PC-9 (cell line): Measurements from ENCODE around the gene NLK. TPM values are rescaled to one million over a fixed set of nuclear protein-coding genes. Genes with fewer than 3 reads are reported as not detected.
"Not testable (repeated sequence)": the region's sequence is repeated elsewhere in the genome, so short reads cannot be mapped to it uniquely, and the experiment has no call there.

Experiments used
- BruUV-seq: library from RNA; stranded (reverse); fragments of 400-500 nt; replicated peaks from 2 replicates; lab custom pipeline; 2021; lab: Mats Ljungman, UMichigan
- CTCF ChIA-PET: fragments of 300-600 bp; sonication (Branson Sonifier 250); formaldehyde crosslinking; loops from one replicate; lab custom pipeline; 2022; ENCODE audit warnings: antibody characterized with exemption; lab: Charles Lee
- POLR2A ChIA-PET: fragments of 300-600 bp; sonication (Branson Sonifier 250); formaldehyde crosslinking; loops from one replicate; lab custom pipeline; 2022; ENCODE audit warnings: antibody characterized with exemption; ENCODE audit not compliant: unreplicated experiment; lab: Charles Lee
- DNase-seq, 2 experiments: peaks; one replicate each; pipeline versions ENCODE4 v3.0.0 to v3.0.0-alpha.2; 2015 to 2022; ENCODE audit warnings: mixed read lengths in 1 of 2
- H2AFZ ChIP-seq: fragments of 200-600 bp; sonication (generic); 2 replicates; pipeline ENCODE4 v1.8.1; 2017; ENCODE audit warnings: antibody characterized with exemption
- H3F3A ChIP-seq: fragments of 200-600 bp; sonication (generic); 2 replicates; pipeline ENCODE4 v1.8.1; 2017; ENCODE audit warnings: antibody characterized with exemption, mild to moderate bottlenecking, low read depth; ENCODE audit not compliant: insufficient read depth
- H3K27ac ChIP-seq: fragments of 200-600 bp; sonication (generic); 2 replicates; pipeline ENCODE4 v1.6.1; 2016; ENCODE audit warnings: mixed run types
- H3K27me3 ChIP-seq: fragments of 200-600 bp; sonication (generic); 2 replicates; pipeline ENCODE4 v1.6.1; 2016; ENCODE audit warnings: low read depth, mixed run types; ENCODE audit not compliant: insufficient read depth
- H3K36me3 ChIP-seq: fragments of 200-600 bp; sonication (generic); 2 replicates; pipeline ENCODE4 v1.6.1; 2016; ENCODE audit warnings: low read depth, mixed run types
- H3K4me1 ChIP-seq: fragments of 200-600 bp; sonication (generic); replicated peaks from 2 replicates; pipeline ENCODE4 v1.6.1; 2016; ENCODE audit warnings: mixed run types; ENCODE audit not compliant: insufficient read depth
- H3K4me2 ChIP-seq: fragments of 200-600 bp; sonication (generic); 2 replicates; pipeline ENCODE4 v1.6.1; 2017; ENCODE audit warnings: mixed run types
- H3K4me3 ChIP-seq: fragments of 200-600 bp; sonication (generic); 2 replicates; pipeline ENCODE4 v1.6.1; 2016; ENCODE audit warnings: mixed run types
- H3K79me2 ChIP-seq: fragments of 200-600 bp; sonication (generic); 2 replicates; pipeline ENCODE4 v1.6.1; 2017; ENCODE audit warnings: low read depth, mixed run types
- H3K9me2 ChIP-seq: fragments of 200-600 bp; sonication (generic); 2 replicates; pipeline ENCODE4 v1.8.1; 2017; ENCODE audit warnings: mild to moderate bottlenecking; ENCODE audit not compliant: insufficient read depth
- H3K9me3 ChIP-seq: fragments of 200-600 bp; sonication (generic); 2 replicates; pipeline ENCODE4 v1.8.1; 2016; ENCODE audit warnings: low read depth; ENCODE audit not compliant: insufficient read depth
- H4K20me1 ChIP-seq: fragments of 200-600 bp; sonication (generic); 2 replicates; pipeline ENCODE4 v1.8.1; 2017; ENCODE audit not compliant: insufficient read depth
- CTCF ChIP-seq: fragments of 200-600 bp; sonication (generic); conservative IDR thresholded peaks from 2 replicates; pipeline ENCODE4 v1.6.1; 2017; ENCODE audit warnings: mixed run types, antibody characterized with exemption, mild to moderate bottlenecking, moderate library complexity
- EZH2 ChIP-seq: fragments of 200-600 bp; sonication (generic); IDR thresholded peaks from 2 replicates; pipeline ENCODE4 v1.8.0; 2017; ENCODE audit warnings: antibody characterized with exemption, low read depth
- intact Hi-C: fragments of 100-400 bp; cut with micrococcal nuclease; formaldehyde crosslinking; loops from one replicate; pipeline ENCODE4 v1.10.0; 2022; ENCODE audit not compliant: unreplicated experiment
- total RNA-seq: library from RNA; stranded (reverse); gene quantifications from 2 replicates; pipeline ENCODE4 v1.2.3, GENCODE V29; 2021

Gene NLK
- total RNA-seq, 1 experiment from 2014 or later = 20.7 TPM

GRCh38 chr17:28228986-28229729 is 186.7 kb downstream of the NLK start:
- H2AFZ ChIP-seq = no peak overlapping the region
- CTCF ChIA-PET = interaction anchor here (0.6 to 0.7 kb wide), 3 partner anchors 166 to 844 kb away, joined by 3 read pairs; no protein-coding TSS in a partner anchor
- H3K27me3 ChIP-seq = no peaks in the 10 kb centered on the region
- TF ChIP-seq CTCF = no peak
- TF ChIP-seq EZH2 = no peak
- intact Hi-C loops = no loop called here
- no peak for DNase-seq
- H3F3A ChIP-seq = peaks cover 6% of the 10 kb centered on the region; the same call in 1 of the 2 replicates
- no TSS peak for BruUV-seq
- H3K9me2 ChIP-seq = no peaks in the 10 kb centered on the region
- H3K79me2 ChIP-seq = no peaks in the 10 kb centered on the region
- no peaks in the 10 kb centered on the region for H3K9me3 ChIP-seq
- no peak overlapping the region for H3K4me3 ChIP-seq
- H4K20me1 ChIP-seq = no peaks in the 10 kb centered on the region
- H3K36me3 ChIP-seq = no peaks in the 10 kb centered on the region
- POLR2A ChIA-PET = no interaction called here
- no peak overlapping the region for H3K27ac ChIP-seq
- peaks cover 13% of the 10 kb centered on the region for H3K4me1 ChIP-seq
- no peak overlapping the region for H3K4me2 ChIP-seq

- H3F3A ChIP-seq = peaks cover 9% of the 10 kb centered on the region; the same call in 1 of the 2 replicates
- no peak for DNase-seq
- intact Hi-C loops = loop anchor here (5.0 kb wide), 2 partner anchors 107 to 343 kb away; partner anchors contain the start of genes IFT20 and TNFAIP1
- BruUV-seq = no TSS peak
- no peaks in the 10 kb centered on the region for H3K9me2 ChIP-seq
- no peak overlapping the region for H3K27ac ChIP-seq
- CTCF ChIA-PET = interaction anchor here (0.6 kb wide), 2 partner anchors 165 to 183 kb away, joined by 3 read pairs; no protein-coding TSS in a partner anchor
- H3K27me3 ChIP-seq = no peaks in the 10 kb centered on the region
- TF ChIP-seq CTCF (no peak), EZH2 (no peak)
- H3K9me3 ChIP-seq = no peaks in the 10 kb centered on the region
- no peaks in the 10 kb centered on the region for H3K36me3 ChIP-seq
- POLR2A ChIA-PET = no interaction called here
- no peak overlapping the region for H3K4me2 ChIP-seq
- H3K4me1 ChIP-seq = peaks cover 21% of the 10 kb centered on the region
- H4K20me1 ChIP-seq = no peaks in the 10 kb centered on the region
- no peak overlapping the region for H3K4me3 ChIP-seq
- no peaks in the 10 kb centered on the region for H3K79me2 ChIP-seq
- H2AFZ ChIP-seq = no peak overlapping the region
These were observed 187.5 kb downstream of the NLK start for GRCh38 chr17:28230011-28230410.

- intact Hi-C loops = loop anchor here (5.0 kb wide), 2 partner anchors 107 to 343 kb away; partner anchors contain the start of genes IFT20 and TNFAIP1
- H4K20me1 ChIP-seq, H2AFZ ChIP-seq, H3K27me3 ChIP-seq, H3K4me2 ChIP-seq, H3K4me3 ChIP-seq, H3F3A ChIP-seq, H3K9me2 ChIP-seq, CTCF ChIA-PET, H3K27ac ChIP-seq, H3K36me3 ChIP-seq, H3K79me2 ChIP-seq, H3K9me3 ChIP-seq, DNase-seq, BruUV-seq: not testable (repeated sequence)
- peaks cover 25% of the 10 kb centered on the region for H3K4me1 ChIP-seq
- POLR2A ChIA-PET = interaction anchor here (0.6 kb wide), 1 partner anchor 9 kb away, joined by 6 read pairs; no protein-coding TSS in a partner anchor
These were observed 188.1 kb downstream of the NLK start for GRCh38 chr17:28230607-28231006.

- not testable (repeated sequence) for H3K27ac ChIP-seq
- intact Hi-C loops = loop anchor here (5.0 kb wide), 2 partner anchors 106 to 344 kb away; partner anchors contain the start of genes IFT20 and TNFAIP1
These were observed 189.1 kb downstream of the NLK start for GRCh38 chr17:28231624-28232023.

More at GRCh38 chr17:28231624-28232023, 189.1 kb downstream of the NLK start:
- H2AFZ ChIP-seq, CTCF ChIA-PET, H3F3A ChIP-seq, BruUV-seq, H3K27me3 ChIP-seq, H3K4me3 ChIP-seq, H3K36me3 ChIP-seq, H3K79me2 ChIP-seq, H3K9me2 ChIP-seq, H3K9me3 ChIP-seq, H4K20me1 ChIP-seq, DNase-seq, H3K4me2 ChIP-seq: not testable (repeated sequence)
- POLR2A ChIA-PET = interaction anchor here (0.5 to 0.6 kb wide), 2 partner anchors 8 to 49 kb away, joined by 5 to 6 read pairs; no protein-coding TSS in a partner anchor
- H3K4me1 ChIP-seq = peaks cover 25% of the 10 kb centered on the region
